ENCODE data around the gene ATG4C.

DNA sequence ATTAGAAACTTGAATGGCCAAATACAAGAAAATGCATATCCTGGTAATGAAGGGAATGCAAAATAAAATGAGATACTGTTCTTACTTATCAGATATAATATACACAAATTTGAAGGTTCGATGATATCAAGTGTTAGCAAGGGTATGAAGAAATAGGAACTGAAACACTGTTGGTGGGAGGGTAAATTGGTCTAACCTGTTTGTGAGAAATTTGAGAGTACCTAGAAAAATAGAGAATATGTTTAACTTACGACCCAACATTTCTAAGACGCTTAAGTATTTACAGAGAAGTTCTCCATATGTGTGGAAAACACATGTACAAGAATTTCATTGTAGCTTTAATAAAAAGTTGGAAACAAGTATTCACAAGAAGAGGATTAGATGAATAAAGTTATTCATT, 25.9 kb downstream of the ATG4C start:
- TF ChIP-seq, protein P1, sequence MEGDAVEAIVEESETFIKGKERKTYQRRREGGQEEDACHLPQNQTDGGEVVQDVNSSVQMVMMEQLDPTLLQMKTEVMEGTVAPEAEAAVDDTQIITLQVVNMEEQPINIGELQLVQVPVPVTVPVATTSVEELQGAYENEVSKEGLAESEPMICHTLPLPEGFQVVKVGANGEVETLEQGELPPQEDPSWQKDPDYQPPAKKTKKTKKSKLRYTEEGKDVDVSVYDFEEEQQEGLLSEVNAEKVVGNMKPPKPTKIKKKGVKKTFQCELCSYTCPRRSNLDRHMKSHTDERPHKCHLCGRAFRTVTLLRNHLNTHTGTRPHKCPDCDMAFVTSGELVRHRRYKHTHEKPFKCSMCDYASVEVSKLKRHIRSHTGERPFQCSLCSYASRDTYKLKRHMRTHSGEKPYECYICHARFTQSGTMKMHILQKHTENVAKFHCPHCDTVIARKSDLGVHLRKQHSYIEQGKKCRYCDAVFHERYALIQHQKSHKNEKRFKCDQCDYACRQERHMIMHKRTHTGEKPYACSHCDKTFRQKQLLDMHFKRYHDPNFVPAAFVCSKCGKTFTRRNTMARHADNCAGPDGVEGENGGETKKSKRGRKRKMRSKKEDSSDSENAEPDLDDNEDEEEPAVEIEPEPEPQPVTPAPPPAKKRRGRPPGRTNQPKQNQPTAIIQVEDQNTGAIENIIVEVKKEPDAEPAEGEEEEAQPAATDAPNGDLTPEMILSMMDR (IDR thresholded peaks at IDR 0.05), result no peak
- TF ChIP-seq POLR2A (IDR thresholded peaks at IDR 0.05) (no peak), POLR2AphosphoS5 (IDR thresholded peaks at IDR 0.05) (no peak)

All from prostate gland (tissue), 2 donors.